Regular cardiac myocyte (primary cell): ENCODE results near the gene VIPR1. TPM values are rescaled to one million over a fixed set of nuclear protein-coding genes. Genes with fewer than 3 reads are reported as not detected.

Experiments used
- total RNA-seq: library from RNA; depleted of rRNA; stranded (reverse); fragments of >200 nt; gene quantifications from 2 replicates; pipeline ENCODE4 v1.2.3, GENCODE V29; 2014

VIPR1 gene, protein sequence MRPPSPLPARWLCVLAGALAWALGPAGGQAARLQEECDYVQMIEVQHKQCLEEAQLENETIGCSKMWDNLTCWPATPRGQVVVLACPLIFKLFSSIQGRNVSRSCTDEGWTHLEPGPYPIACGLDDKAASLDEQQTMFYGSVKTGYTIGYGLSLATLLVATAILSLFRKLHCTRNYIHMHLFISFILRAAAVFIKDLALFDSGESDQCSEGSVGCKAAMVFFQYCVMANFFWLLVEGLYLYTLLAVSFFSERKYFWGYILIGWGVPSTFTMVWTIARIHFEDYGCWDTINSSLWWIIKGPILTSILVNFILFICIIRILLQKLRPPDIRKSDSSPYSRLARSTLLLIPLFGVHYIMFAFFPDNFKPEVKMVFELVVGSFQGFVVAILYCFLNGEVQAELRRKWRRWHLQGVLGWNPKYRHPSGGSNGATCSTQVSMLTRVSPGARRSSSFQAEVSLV
- total RNA-seq, result 7.7 and 22.8 TPM in 2 replicates

DNA sequence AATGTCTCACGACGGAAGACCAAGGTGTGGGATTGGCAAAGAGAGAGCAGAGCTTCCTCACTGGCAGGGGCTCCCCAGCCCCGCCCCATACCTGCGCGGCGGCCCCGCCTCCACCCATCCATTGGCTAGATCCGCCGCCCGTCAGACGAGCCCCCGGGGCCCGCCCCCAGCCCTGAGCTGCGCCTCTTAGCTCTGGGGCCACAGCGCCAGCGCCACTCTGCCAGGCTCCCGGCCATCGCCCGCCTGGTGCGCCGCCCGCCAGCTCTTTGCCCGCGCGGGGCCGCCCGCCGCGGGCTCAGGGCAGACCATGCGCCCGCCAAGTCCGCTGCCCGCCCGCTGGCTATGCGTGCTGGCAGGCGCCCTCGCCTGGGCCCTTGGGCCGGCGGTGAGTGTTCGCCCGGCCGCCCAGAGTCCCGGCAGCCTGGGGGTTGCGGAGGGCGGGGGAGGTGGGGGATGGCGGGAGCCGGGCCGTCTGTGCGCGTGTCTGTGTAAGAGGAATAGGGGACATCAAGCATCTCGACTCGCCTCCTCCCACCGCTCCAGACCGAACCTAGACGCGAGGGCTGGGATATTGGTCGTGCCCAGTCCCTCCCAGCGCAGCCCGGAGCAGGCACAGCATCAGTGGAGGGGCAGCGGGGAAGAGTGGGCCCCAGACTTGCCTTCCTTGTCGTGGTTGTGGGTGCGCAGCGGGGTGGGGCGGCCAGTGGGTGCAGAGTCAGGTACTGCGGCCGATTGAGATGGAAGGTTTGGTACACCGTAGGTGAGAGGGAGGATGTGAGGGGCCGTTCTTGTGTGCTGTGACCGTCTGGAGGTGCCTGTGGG lies at the start of gene VIPR1:
VIPR1 (plus strand) TSS at position 215 of the 822 bp plus-strand sequence; CDS start at position 308, 93 bp downstream.

DNA sequence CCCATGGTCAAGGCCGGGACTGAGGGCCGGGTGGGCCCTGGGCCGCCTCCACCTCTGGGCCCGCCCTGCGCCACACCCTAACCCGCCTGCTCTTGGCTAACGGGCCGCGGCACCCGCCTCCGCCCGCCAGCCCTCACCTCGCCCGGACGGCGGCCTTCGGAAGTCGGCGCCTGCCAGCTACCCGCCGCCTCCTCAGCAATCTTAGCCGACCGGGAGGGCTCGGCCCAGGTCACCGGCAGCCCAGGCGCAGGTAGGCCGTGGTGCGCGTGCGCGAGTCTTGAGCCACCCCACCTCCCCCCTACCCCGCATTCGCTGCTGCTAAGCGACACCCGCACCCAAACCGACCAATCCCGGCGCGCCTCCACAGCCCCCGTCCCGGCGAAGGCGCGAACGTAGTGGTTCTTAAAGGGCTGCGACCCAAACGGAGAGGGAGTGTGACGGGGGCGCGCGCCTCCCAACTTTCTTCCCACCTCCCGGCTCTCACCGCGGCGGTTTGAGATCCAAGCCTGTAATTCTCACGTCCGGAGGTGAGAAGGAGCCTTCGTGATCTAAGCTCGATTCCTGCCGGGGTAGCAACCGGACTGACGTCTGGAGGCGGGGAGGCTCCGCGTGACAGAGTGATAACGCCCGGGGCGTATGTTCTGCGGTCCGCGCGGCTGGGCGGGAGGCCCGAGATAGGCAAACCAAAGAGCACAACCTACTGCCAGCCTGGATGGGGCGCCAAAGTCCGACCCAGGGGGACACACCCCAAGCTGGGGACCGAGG lies 79.4 kb downstream of the VIPR1 start, which contains the start of gene SEC22C:
SEC22C (minus strand) TSS at position 259 of the 765 bp plus-strand sequence. CDS start 12,921 bp downstream, outside the sequence.

Other genes with a start within 250 kb of the VIPR1 start
- 0.38 and 5.1 TPM in 2 replicates for gene CCK, start 236.5 kb upstream of the VIPR1 start, total RNA-seq
- 0.19 TPM in 1 of 2 replicates, not detected in the other for gene LYZL4, start 92.0 kb upstream of the VIPR1 start, total RNA-seq
- gene SEC22C, start 79.3 kb downstream of the VIPR1 start, total RNA-seq, result 69.2 and 75.0 TPM in 2 replicates
- gene SS18L2, start 88.2 kb downstream of the VIPR1 start, total RNA-seq, result 16.1 and 39.9 TPM in 2 replicates
- gene NKTR, start 98.0 kb downstream of the VIPR1 start, total RNA-seq, result 33.5 and 52.4 TPM in 2 replicates
- 28.6 and 29.6 TPM in 2 replicates for gene ZBTB47, start 151.1 kb downstream of the VIPR1 start, total RNA-seq
- not detected in 2 replicates for gene KLHL40, start 182.9 kb downstream of the VIPR1 start, total RNA-seq
- gene HHATL, start 200.2 kb downstream of the VIPR1 start, total RNA-seq, result not detected in 2 replicates